ENCODE results near the gene NSUN2.

NSUN2 gene

GRCh38 chr5:6598351-6598900 is 34.4 kb downstream of the NSUN2 start:
- Histone ChIP-seq H3K27me3 (replicated peaks; ENCODE audit: control insufficient read depth, insufficient read depth, low read length) (no peaks in the 10 kb centered on the region), H3K4me3 (replicated peaks; ENCODE audit: low read depth, low read length) (no peak overlapping the region), H3K36me3 (ENCODE audit: control insufficient read depth, insufficient read depth, low read length) (peaks cover 24% of the 10 kb centered on the region)
- no peak for DNase-seq (ENCODE audit: extremely low read depth, insufficient read length)
- TF ChIP-seq CTCF (IDR thresholded peaks at IDR 0.05; ENCODE audit: insufficient read depth, low read length, poor library complexity, severe bottlenecking) = no peak

GRCh38 chr5:6597557-6597956 is 35.3 kb downstream of the NSUN2 start:
- peaks cover 24% of the 10 kb centered on the region for H3K36me3 ChIP-seq (ENCODE audit: control insufficient read depth, insufficient read depth, low read length)
- DNase-seq (ENCODE audit: extremely low read depth, insufficient read length) = no peak
- no peak for TF ChIP-seq CTCF (IDR thresholded peaks at IDR 0.05; ENCODE audit: insufficient read depth, low read length, poor library complexity, severe bottlenecking)
- no peak overlapping the region for H3K4me3 ChIP-seq (replicated peaks; ENCODE audit: low read depth, low read length)
- no peaks in the 10 kb centered on the region for H3K27me3 ChIP-seq (replicated peaks; ENCODE audit: control insufficient read depth, insufficient read depth, low read length)

GRCh38 chr5:6596388-6596787 is 36.5 kb downstream of the NSUN2 start:
- Histone ChIP-seq H3K36me3 (ENCODE audit: control insufficient read depth, insufficient read depth, low read length) (peaks cover 18% of the 10 kb centered on the region), H3K4me3 (replicated peaks; ENCODE audit: low read depth, low read length) (no peak overlapping the region), H3K27me3 (replicated peaks; ENCODE audit: control insufficient read depth, insufficient read depth, low read length) (no peaks in the 10 kb centered on the region; the same call in 1 of the 2 replicates)
- no peak for TF ChIP-seq CTCF (IDR thresholded peaks at IDR 0.05; ENCODE audit: insufficient read depth, low read length, poor library complexity, severe bottlenecking)
- DNase-seq (ENCODE audit: extremely low read depth, insufficient read length) = no peak

GRCh38 chr5:6595405-6595804 is 37.4 kb downstream of the NSUN2 start:
- no peak for DNase-seq (ENCODE audit: extremely low read depth, insufficient read length)
- TF ChIP-seq CTCF (IDR thresholded peaks at IDR 0.05; ENCODE audit: insufficient read depth, low read length, poor library complexity, severe bottlenecking) = no peak
- no peak overlapping the region for H3K4me3 ChIP-seq (replicated peaks; ENCODE audit: low read depth, low read length)
- peaks cover 16% of the 10 kb centered on the region for H3K36me3 ChIP-seq (ENCODE audit: control insufficient read depth, insufficient read depth, low read length)
- no peaks in the 10 kb centered on the region; the same call in 1 of the 2 replicates for H3K27me3 ChIP-seq (replicated peaks; ENCODE audit: control insufficient read depth, insufficient read depth, low read length)

- TF ChIP-seq CTCF (IDR thresholded peaks at IDR 0.05; ENCODE audit: insufficient read depth, low read length, poor library complexity, severe bottlenecking) = no peak
- no peak for DNase-seq (ENCODE audit: extremely low read depth, insufficient read length)
- Histone ChIP-seq H3K27me3 (replicated peaks; ENCODE audit: control insufficient read depth, insufficient read depth, low read length) (no peaks in the 10 kb centered on the region; the same call in 1 of the 2 replicates), H3K36me3 (ENCODE audit: control insufficient read depth, insufficient read depth, low read length) (peaks cover 14% of the 10 kb centered on the region), H3K4me3 (replicated peaks; ENCODE audit: low read depth, low read length) (no peak overlapping the region)
Observed at GRCh38 chr5:6594066-6594465, 38.8 kb downstream of the NSUN2 start.
